ENCODE measurements around the gene PTPRR.

PTPRR gene

GRCh38 chr12:70686299-70686698, 234.2 kb downstream of the PTPRR start:
- CTCF ChIA-PET = no interaction called here
- no peak for DNase-seq
- Histone ChIP-seq H3K9me3 (ENCODE audit: control extremely low read depth in 1 of 5, control insufficient read depth in 4 of 5, insufficient read depth in 2 of 5, low read depth in 1 of 5, low read length in 4 of 5) (no peaks in the 10 kb centered on the region), H3K27ac (ENCODE audit: insufficient read depth in 1 of 2, low read depth in 1 of 2, low read length in 2 of 2, poor library complexity in 1 of 2, severe bottlenecking in 2 of 2) (no peak overlapping the region), H3K4me1 (ENCODE audit: control extremely low read depth in 1 of 4, control insufficient read depth in 4 of 4, insufficient read depth in 4 of 4, low read length in 3 of 4) (no peaks in the 10 kb centered on the region), H3K36me3 (ENCODE audit: control insufficient read depth in 4 of 4, insufficient read depth in 4 of 4, low read length in 3 of 4) (no peaks in the 10 kb centered on the region), H3K4me3 (ENCODE audit: control insufficient read depth in 1 of 7, extremely low read depth in 1 of 7, insufficient read depth in 4 of 7, low read depth in 2 of 7, low read length in 6 of 7) (no peak overlapping the region), H3K27me3 (replicated peaks in 2 of 5; ENCODE audit: control insufficient read depth in 4 of 5, insufficient read depth in 5 of 5, low read length in 4 of 5) (no peaks in the 10 kb centered on the region)
- WGBS (ENCODE audit: insufficient coverage) = no CpG with 5 or more reads among the region's 2 CpGs
- POLR2A ChIA-PET = interaction anchor here (0.6 kb wide), 1 partner anchor 942 kb away, joined by 4 read pairs; no protein-coding TSS in a partner anchor

GRCh38 chr12:70683976-70684375, 236.6 kb downstream of the PTPRR start:
- no peak for DNase-seq
- Histone ChIP-seq H3K27ac (ENCODE audit: insufficient read depth in 1 of 2, low read depth in 1 of 2, low read length in 2 of 2, poor library complexity in 1 of 2, severe bottlenecking in 2 of 2) (no peak overlapping the region), H3K4me1 (ENCODE audit: control extremely low read depth in 1 of 4, control insufficient read depth in 4 of 4, insufficient read depth in 4 of 4, low read length in 3 of 4) (no peaks in the 10 kb centered on the region), H3K27me3 (replicated peaks in 2 of 5; ENCODE audit: control insufficient read depth in 4 of 5, insufficient read depth in 5 of 5, low read length in 4 of 5) (no peaks in the 10 kb centered on the region), H3K36me3 (ENCODE audit: control insufficient read depth in 4 of 4, insufficient read depth in 4 of 4, low read length in 3 of 4) (no peaks in the 10 kb centered on the region), H3K4me3 (ENCODE audit: control insufficient read depth in 1 of 7, extremely low read depth in 1 of 7, insufficient read depth in 4 of 7, low read depth in 2 of 7, low read length in 6 of 7) (no peak overlapping the region), H3K9me3 (ENCODE audit: control extremely low read depth in 1 of 5, control insufficient read depth in 4 of 5, insufficient read depth in 2 of 5, low read depth in 1 of 5, low read length in 4 of 5) (no peaks in the 10 kb centered on the region)
- ChIA-PET POLR2A (no interaction called here), CTCF (no interaction called here)
- WGBS (ENCODE audit: insufficient coverage) = 100% methylated on average over 3 of the region's 3 CpGs

DNA sequence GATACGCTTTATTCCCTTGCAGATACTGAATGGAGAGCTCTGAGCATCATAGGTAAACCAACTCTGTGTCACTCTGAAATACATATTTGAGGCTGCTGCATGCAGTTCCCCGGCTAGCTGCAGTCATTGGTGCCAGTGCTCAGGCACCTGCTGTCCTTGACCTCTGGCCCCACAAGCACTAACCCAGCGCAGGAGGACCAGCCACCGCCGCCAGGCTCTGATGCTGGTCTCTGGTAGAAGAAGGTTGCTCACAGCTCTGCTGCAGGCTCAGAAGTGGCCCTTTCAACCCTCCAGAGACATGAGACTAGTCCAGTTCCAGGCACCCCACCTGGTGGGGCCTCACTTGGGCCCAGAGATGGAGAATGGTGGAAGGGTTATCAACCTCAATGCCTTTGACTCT, 248.8 kb downstream of the PTPRR start:
- H3K4me3 ChIP-seq (ENCODE audit: control insufficient read depth in 1 of 7, extremely low read depth in 1 of 7, insufficient read depth in 4 of 7, low read depth in 2 of 7, low read length in 6 of 7) = no peak overlapping the region
- H3K27ac ChIP-seq (ENCODE audit: insufficient read depth in 1 of 2, low read depth in 1 of 2, low read length in 2 of 2, poor library complexity in 1 of 2, severe bottlenecking in 2 of 2) = no peak overlapping the region
- no peak for DNase-seq
- POLR2A ChIA-PET = no interaction called here
- CTCF ChIA-PET = no interaction called here
- no peaks in the 10 kb centered on the region for H3K4me1 ChIP-seq (ENCODE audit: control extremely low read depth in 1 of 4, control insufficient read depth in 4 of 4, insufficient read depth in 4 of 4, low read length in 3 of 4)
- no peaks in the 10 kb centered on the region for H3K36me3 ChIP-seq (ENCODE audit: control insufficient read depth in 4 of 4, insufficient read depth in 4 of 4, low read length in 3 of 4)
- H3K9me3 ChIP-seq (ENCODE audit: control extremely low read depth in 1 of 5, control insufficient read depth in 4 of 5, insufficient read depth in 2 of 5, low read depth in 1 of 5, low read length in 4 of 5) = no peaks in the 10 kb centered on the region
- H3K27me3 ChIP-seq (replicated peaks in 2 of 5; ENCODE audit: control insufficient read depth in 4 of 5, insufficient read depth in 5 of 5, low read length in 4 of 5) = peaks cover 0 to 2% (median 0%) of the 10 kb centered on the region in 5 experiments
- WGBS (ENCODE audit: insufficient coverage) = 100% methylated on average over 3 of the region's 5 CpGs

DNA sequence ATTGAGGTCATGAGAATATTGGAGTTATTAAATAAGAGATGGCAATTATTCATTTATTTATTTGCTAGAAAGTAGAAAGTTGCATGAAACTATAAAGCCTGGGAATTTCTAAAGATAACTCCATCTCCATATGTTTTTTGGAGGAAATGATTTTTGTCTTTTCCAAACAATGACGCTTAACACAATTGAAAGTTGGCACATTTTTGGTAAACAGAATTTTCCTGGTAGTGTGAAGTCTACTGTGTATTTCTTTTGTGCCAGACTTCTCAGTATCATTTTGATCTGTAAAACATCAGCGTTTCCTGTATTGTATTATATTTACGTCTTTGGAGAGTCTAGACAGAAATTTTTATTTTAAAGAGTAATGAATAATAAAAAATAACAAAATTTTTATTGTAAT, 249.6 kb downstream of the PTPRR start:
- Histone ChIP-seq H3K9me3 (ENCODE audit: control extremely low read depth in 1 of 5, control insufficient read depth in 4 of 5, insufficient read depth in 2 of 5, low read depth in 1 of 5, low read length in 4 of 5) (no peaks in the 10 kb centered on the region), H3K27ac (ENCODE audit: insufficient read depth in 1 of 2, low read depth in 1 of 2, low read length in 2 of 2, poor library complexity in 1 of 2, severe bottlenecking in 2 of 2) (no peak overlapping the region), H3K27me3 (replicated peaks in 2 of 5; ENCODE audit: control insufficient read depth in 4 of 5, insufficient read depth in 5 of 5, low read length in 4 of 5) (peaks cover 0 to 2% (median 0%) of the 10 kb centered on the region in 5 experiments), H3K4me3 (ENCODE audit: control insufficient read depth in 1 of 7, extremely low read depth in 1 of 7, insufficient read depth in 4 of 7, low read depth in 2 of 7, low read length in 6 of 7) (no peak overlapping the region), H3K4me1 (ENCODE audit: control extremely low read depth in 1 of 4, control insufficient read depth in 4 of 4, insufficient read depth in 4 of 4, low read length in 3 of 4) (no peaks in the 10 kb centered on the region), H3K36me3 (ENCODE audit: control insufficient read depth in 4 of 4, insufficient read depth in 4 of 4, low read length in 3 of 4) (no peaks in the 10 kb centered on the region)
- no CpG with 5 or more reads among the region's 3 CpGs for WGBS (ENCODE audit: insufficient coverage)
- ChIA-PET CTCF (no interaction called here), POLR2A (no interaction called here)
- DNase-seq = no peak

- Histone ChIP-seq H3K36me3 (ENCODE audit: control insufficient read depth in 4 of 4, insufficient read depth in 4 of 4, low read length in 3 of 4) (no peaks in the 10 kb centered on the region), H3K9me3 (ENCODE audit: control extremely low read depth in 1 of 5, control insufficient read depth in 4 of 5, insufficient read depth in 2 of 5, low read depth in 1 of 5, low read length in 4 of 5) (no peaks in the 10 kb centered on the region), H3K4me1 (ENCODE audit: control extremely low read depth in 1 of 4, control insufficient read depth in 4 of 4, insufficient read depth in 4 of 4, low read length in 3 of 4) (no peaks in the 10 kb centered on the region), H3K27me3 (replicated peaks in 2 of 5; ENCODE audit: control insufficient read depth in 4 of 5, insufficient read depth in 5 of 5, low read length in 4 of 5) (peaks cover 0 to 2% (median 0%) of the 10 kb centered on the region in 5 experiments), H3K27ac (ENCODE audit: insufficient read depth in 1 of 2, low read depth in 1 of 2, low read length in 2 of 2, poor library complexity in 1 of 2, severe bottlenecking in 2 of 2) (no peak overlapping the region), H3K4me3 (ENCODE audit: control insufficient read depth in 1 of 7, extremely low read depth in 1 of 7, insufficient read depth in 4 of 7, low read depth in 2 of 7, low read length in 6 of 7) (no peak overlapping the region)
- ChIA-PET CTCF (no interaction called here), POLR2A (no interaction called here)
- 95% methylated on average over 2 of the region's 2 CpGs for WGBS (ENCODE audit: insufficient coverage)
- no peak for DNase-seq
Measured at GRCh38 chr12:70667253-70667652, 253.3 kb downstream of the PTPRR start.

GRCh38 chr12:70666364-70666763, 254.2 kb downstream of the PTPRR start:
- Histone ChIP-seq H3K4me1 (ENCODE audit: control extremely low read depth in 1 of 4, control insufficient read depth in 4 of 4, insufficient read depth in 4 of 4, low read length in 3 of 4) (no peaks in the 10 kb centered on the region), H3K4me3 (ENCODE audit: control insufficient read depth in 1 of 7, extremely low read depth in 1 of 7, insufficient read depth in 4 of 7, low read depth in 2 of 7, low read length in 6 of 7) (no peak overlapping the region), H3K36me3 (ENCODE audit: control insufficient read depth in 4 of 4, insufficient read depth in 4 of 4, low read length in 3 of 4) (no peaks in the 10 kb centered on the region), H3K9me3 (ENCODE audit: control extremely low read depth in 1 of 5, control insufficient read depth in 4 of 5, insufficient read depth in 2 of 5, low read depth in 1 of 5, low read length in 4 of 5) (no peaks in the 10 kb centered on the region), H3K27me3 (replicated peaks in 2 of 5; ENCODE audit: control insufficient read depth in 4 of 5, insufficient read depth in 5 of 5, low read length in 4 of 5) (peaks cover 0 to 2% (median 0%) of the 10 kb centered on the region in 5 experiments), H3K27ac (ENCODE audit: insufficient read depth in 1 of 2, low read depth in 1 of 2, low read length in 2 of 2, poor library complexity in 1 of 2, severe bottlenecking in 2 of 2) (no peak overlapping the region)
- no CpG with 5 or more reads among the region's 1 CpG for WGBS (ENCODE audit: insufficient coverage)
- no peak for DNase-seq
- POLR2A ChIA-PET = no interaction called here
- CTCF ChIA-PET = no interaction called here

- Histone ChIP-seq H3K4me3 (ENCODE audit: control insufficient read depth in 1 of 7, extremely low read depth in 1 of 7, insufficient read depth in 4 of 7, low read depth in 2 of 7, low read length in 6 of 7) (no peak overlapping the region), H3K9me3 (ENCODE audit: control extremely low read depth in 1 of 5, control insufficient read depth in 4 of 5, insufficient read depth in 2 of 5, low read depth in 1 of 5, low read length in 4 of 5) (no peaks in the 10 kb centered on the region), H3K27ac (ENCODE audit: insufficient read depth in 1 of 2, low read depth in 1 of 2, low read length in 2 of 2, poor library complexity in 1 of 2, severe bottlenecking in 2 of 2) (no peak overlapping the region), H3K36me3 (ENCODE audit: control insufficient read depth in 4 of 4, insufficient read depth in 4 of 4, low read length in 3 of 4) (no peaks in the 10 kb centered on the region), H3K27me3 (replicated peaks in 2 of 5; ENCODE audit: control insufficient read depth in 4 of 5, insufficient read depth in 5 of 5, low read length in 4 of 5) (peaks cover 0 to 2% (median 0%) of the 10 kb centered on the region in 5 experiments), H3K4me1 (ENCODE audit: control extremely low read depth in 1 of 4, control insufficient read depth in 4 of 4, insufficient read depth in 4 of 4, low read length in 3 of 4) (peaks cover 0 to 10% (median 0%) of the 10 kb centered on the region in 4 experiments)
- DNase-seq = no peak
- 94% methylated on average over 7 of the region's 7 CpGs for WGBS (ENCODE audit: insufficient coverage)
- ChIA-PET CTCF (interaction anchor here (1.0 to 1.4 kb wide), 2 partner anchors 17 to 764 kb away, joined by 3 to 4 read pairs; no protein-coding TSS in a partner anchor), POLR2A (no interaction called here)
Measured at GRCh38 chr12:70664465-70664881, 256.1 kb downstream of the PTPRR start.

Measured in common myeloid progenitor, CD34-positive (primary cell).